Activated naive CD8-positive, alpha-beta T cell treated with anti-CD3 and anti-CD28 coated beads, Interleukin-2, amount 50 U/mL, for 16 hours (primary cell): Measurements from ENCODE around the gene PLXNA4.

Experiments used
- DNase-seq: peaks from one replicate; pipeline ENCODE4 v3.0.0-alpha.2; 2020; ENCODE audit warnings: low read depth, low spot score

The PLXNA4 gene

DNA sequence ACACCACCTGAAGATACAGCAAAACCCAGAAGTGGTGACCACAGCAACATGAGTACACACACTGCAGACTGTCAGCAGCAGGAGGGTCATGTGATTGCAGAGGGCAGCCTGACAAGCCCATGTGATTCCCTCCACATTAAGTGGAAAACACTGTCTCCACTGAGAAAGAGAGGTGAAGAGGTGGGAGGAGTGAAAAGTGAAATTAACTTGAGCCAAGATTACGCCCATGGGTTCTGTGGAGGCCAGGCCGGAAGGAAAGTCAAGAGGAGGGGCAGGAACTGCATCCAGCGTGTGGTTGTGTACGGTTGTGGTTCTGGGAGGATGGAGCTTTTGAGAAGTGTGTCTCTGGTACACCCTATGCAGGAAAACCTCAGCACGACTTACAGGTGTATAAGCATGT, 138.5 kb downstream of the PLXNA4 start:
- no peak for DNase-seq

DNA sequence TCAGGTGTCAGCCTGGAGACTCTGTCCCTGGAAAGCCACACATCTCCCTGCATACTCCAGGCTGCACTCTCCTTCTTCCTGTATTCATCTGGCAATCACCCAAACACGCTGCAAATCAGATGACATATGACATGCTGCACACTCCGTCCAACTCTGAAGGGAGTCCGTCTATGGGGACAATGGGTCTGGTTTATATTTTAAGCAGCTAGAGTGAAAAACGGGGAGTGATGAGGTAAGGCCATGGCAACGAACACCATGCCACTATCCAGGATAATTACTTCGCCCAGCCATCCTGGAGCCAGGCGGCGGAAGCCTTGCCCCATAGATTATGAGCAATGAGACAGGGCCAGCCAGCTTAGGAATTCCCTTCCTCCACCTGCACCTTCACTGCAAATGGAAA, 140.1 kb downstream of the PLXNA4 start:
- no peak for DNase-seq

DNA sequence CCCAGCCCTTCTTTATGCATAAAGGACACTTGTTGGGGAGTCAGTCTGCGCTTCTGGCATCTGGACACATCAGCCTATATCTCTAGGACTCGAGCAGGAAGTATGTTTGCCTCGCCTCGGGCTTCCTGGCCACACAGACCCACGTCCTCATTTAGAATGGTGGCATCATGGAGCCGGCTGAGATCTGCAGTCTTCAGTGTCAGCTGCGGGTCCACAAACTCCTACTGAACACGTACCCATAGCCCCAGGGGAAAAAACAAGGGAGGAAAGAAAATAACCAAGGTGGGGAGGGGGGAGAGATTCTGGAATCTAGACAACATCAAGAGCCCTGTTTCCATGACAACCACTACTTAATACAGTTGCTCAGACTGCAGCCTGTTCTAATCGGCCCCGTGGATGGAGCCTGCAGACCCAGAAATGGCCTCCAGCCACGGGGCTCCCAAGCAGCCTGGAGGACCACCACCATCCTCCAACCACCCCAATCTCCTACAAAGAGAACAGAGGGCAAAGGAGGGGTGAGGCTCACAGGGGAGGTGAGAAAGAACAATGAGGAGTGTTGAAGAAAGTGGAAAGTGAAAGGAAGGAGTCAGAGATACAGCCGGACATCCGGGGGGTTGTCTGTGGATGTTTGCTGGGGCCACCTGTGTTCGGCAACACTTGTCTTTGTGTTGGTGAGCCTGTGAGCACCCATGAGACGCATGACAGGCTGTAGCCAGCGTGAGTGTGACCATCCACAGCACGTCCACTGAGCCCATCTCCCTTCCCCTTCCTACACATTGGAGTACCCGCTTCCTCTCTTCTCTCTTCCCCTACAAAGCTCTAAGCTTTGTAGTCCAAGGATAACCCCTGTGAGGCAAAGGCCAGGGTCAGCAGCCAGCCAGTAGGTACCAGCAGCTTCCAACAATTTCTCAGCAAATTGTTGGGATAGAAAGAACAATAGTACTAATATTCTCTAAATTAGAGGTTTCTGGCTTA, 141.0 kb downstream of the PLXNA4 start:
- DNase-seq: no peak

DNA sequence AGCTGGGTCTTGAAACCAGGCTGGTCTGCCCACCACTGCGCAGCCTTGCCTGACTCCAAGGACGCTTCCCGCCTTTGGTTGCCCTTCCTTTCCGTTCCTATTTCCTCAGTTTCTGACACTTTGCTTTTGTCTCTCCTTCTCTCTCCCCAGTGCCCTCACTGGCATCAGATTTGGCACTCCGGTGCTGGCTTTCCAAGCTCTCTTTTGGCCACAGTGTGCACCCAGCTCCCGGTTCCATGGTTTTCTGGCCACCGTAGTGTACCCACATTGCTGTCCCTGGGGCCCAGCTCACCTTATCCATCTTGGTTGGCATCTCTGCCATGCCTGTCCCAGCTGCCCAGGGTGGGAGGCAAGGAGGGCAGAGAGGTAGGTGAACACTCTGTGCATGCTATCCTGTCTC, 142.2 kb downstream of the PLXNA4 start:
- DNase-seq: no peak

DNA sequence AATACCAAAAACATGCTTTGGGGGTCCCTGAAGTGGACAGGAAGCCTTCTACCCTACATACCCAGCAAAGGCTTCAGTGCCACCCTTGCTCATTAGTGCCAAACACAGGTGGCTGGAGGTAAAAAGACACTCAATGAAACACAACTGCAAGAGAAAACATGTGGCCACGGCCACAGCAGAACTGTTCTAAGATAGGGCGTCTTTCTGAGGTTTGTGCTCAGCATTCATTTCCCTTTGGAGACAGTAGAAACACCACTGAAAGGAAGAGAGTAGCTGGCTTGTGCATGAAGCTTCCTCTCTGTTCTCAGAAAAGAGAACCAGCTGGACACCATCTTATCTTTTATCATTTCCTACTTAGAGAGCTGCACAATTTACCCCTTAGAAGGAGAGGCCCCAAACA, 143.0 kb downstream of the PLXNA4 start:
- DNase-seq: no peak

DNA sequence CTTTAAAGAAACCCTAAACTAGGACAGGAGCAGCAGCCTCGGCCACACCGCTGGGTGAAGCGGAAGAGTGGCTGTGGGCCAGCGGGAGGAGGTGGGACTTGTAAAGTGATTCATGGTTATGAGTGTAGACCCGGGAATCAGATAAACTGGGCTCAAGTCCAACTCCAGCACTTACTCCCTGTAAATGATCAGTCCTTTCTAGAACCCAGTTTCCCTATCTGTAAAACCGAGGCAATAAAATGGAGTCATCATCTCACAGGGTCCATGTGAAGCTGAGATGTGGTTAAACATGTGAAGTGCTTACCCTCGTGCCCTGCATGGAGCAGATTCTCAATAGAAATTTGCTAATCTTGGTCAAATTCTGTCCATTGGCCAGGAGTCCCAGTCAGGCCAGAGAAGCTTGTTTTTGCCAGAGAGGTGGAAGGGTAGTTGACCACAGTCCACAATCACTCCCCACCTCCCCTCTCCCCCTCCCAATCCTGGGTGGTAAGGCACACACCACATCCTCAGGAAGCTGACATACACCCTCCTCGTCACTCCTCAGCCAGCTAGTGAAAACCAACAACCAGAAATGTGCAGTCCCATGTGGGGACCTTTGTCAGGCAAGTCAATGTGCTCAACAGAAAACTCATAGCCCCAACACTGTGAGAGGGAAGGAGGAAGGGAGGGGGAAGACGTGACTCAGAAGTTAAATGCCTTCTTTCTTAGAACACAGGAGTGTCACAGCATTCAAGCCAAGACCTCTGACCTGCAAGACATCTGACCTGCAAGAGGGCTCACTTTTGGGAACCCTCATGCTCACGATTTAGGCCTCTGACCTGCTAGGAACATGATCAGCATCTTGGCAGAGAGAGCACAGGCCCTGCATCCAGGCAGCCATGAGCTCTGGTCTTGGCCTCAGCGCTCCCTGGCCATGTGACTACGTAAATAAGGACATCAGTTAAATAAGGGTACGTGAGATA, 145.1 kb downstream of the PLXNA4 start:
- DNase-seq: no peak

DNA sequence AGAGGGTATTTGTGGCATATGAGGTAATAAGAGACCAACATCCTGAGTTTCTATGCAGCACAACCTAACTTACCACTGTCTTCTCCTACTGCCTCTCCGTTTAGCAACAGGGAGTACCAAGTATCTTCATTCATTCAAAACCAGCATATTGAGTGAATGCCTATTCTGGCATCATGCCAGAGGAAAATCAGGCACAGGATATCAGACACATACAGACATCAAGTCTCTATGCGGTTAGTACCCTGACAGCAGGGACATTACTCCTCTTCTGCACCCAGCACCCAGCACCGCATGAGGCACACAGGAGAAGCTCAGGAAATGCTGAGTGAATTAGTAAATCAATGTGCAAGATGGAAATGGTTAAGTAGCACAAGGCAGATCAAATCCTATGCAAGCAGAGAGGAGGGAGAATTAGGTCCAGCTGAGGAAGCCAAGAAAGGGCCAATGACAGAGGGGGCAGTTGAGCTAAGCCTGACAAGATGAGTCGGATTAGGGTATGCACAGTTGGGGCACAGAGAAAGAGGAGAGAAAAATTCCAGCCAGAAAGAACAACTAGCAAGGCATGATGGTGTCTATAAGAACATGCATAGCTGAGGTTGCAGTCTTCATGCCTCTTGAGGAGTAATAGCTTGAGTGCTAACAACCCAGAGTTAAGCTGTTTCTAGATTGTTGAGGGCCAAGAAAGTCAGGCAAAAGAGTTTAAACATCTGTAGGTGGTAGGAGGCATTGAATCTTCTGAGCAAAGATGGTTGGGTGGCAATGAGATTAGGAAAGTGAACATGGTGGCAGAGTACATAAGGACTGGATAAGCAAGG, 146.0 kb downstream of the PLXNA4 start:
- DNase-seq: no peak

DNA sequence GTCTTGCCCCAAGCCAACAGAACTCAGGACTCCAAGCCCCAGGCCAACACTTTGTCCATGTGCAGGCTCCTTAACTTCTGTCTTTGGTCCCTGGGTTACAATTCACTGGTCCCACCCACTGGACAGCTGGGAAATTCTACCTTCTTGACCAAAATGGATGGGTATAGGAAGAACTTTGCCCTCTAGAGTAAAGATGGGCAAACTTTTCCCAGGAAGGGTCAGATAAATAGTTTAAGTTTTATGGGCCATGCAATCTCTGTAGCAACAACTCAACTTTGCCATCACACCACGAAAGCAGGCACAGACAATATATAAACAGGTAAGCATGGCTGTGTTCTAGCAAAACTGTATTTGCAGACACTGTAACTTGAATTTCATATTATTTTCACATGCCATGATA, 147.1 kb downstream of the PLXNA4 start:
- DNase-seq: no peak

DNA sequence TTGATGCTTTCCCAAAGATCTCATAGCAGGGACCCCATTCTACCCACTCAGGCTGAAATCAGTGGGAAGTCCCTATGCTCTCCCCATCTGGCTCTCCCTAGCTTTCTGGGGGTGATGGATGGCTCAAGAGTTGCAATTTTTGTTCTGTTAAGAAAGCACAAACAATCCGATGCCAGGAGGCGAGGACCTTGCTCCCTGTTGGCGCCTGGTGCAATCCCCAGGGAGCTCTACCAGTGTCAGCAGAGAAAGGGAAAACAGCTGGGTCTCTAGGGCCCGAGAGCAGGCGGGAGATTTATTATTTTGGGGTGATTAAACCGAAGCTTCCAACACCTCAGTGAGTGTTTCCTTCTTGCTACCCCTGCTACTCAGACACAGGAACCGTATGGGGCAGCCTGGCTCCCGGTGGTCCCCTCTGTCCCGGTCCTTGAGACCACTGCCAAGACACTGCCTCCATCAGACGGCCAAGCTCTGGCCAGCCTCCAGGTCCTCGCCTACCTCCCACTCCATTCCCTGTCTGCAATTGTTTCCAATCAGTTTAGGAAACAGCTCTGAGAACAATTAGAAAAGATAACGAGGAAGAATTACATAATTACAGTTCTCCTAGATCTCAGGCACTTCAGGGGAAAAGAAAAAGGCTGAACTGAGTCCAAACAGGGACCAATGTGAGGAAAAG, 147.9 kb downstream of the PLXNA4 start:
- DNase-seq: no peak

DNA sequence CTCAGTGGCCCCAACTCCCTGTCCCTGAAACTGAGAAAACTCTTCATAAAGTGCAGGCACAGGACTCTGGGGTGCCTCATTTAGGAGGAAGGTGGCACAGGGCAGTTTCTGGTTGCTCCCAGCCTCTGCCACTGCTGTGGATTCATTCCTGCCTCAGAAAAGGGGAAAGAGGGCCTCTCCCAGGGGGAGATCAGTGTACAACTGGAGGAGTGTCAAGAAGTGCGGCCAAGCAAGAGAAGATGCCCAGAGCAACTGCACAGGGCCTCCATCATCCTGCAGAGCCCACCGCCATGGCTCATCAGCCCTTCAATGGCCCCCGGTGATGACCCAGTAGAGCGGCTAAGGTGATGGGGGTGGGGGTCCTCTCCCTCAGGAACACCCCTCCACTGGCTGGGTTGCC, 150.3 kb downstream of the PLXNA4 start:
- DNase-seq: no peak

DNA sequence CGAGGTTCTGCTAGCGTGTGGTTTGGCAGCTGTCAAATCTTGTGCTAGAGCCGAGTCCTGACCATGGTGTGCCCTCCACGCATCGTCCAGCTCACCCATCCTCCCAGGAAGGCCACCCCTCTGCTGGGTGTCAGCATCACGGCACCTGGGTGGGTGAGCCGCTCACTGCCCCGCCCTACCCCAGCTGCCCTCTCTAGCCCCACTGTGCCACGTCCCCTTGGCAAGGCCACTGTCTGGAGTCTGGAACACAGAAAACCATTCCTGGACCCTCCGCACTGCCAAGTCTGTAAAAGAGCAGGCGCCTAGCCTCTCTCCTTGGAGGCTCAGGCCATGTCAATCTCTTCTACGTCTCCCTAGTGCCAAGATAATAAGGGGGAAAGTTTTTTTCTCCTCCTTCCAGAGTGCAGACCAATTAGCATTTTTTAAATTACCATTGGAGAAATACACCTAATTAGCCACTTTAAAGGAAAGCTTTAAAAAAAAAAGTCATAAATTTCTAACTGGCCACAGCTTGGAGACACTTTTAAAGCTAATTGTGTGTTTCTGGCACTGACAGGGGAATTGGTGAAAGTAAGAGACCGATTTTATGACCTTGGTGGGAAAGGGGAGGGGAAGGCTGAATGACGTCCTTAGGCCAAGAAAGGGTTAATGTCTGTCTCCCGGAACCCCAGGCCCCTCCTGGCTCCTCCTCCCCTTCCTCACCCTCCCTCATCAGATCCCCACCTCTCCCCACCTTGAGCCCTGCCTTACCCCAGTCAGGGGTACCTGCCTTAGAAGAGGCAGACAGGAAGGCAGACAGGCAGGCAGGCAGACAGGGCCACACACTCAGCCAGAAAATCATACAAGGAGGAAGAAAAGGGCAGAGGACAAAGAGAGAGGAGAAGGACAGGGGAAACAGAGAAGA, 151.2 kb downstream of the PLXNA4 start:
- DNase-seq: no peak

DNA sequence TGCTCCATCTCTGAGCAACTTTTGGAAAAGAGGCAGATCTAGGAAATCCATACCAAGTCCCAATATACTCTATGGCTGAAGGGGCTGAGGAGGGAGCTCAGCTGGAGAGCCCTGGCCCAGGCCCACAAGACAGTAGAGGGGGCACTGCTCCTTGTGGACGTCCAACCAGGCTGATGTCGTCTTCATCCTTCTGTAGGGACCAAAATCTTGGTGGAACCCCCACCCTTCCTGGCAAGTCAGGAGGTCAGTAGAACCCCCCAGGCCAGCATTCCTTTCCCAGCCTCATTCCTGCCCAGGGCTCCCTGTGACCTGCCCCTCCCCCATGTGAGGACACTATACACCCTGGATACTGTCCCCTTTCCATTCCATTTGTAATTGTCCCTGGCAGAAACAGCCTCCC, 152.0 kb downstream of the PLXNA4 start:
- DNase-seq: no peak

DNA sequence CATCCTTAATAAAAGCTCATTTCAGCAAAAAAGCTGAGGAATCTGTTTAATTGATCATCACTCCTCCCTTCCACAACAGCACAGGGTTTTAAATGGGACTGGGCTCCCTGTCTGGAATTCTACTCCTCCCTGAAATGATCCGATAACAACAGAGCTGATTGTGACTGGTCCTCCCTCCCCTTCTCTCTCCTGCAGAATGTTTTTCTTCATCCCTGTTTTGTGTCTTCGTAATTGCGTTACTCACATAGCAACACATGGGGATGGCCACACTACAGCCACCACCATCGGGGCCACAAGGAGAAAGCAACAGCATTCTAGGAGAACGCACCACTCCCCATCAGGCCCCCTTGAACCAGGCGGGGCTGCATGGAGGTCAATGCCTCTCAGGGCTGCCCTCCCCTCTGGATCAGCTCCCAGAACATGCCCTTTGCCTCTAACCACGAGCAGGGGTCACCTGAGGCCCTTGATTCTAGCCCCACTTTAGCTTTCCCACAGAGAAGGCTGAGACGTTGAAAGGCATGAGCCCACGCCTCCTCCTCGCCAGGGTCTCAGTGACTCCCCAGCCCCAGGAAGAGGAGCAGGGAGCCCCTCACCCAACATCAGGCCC, 152.6 kb downstream of the PLXNA4 start:
- DNase-seq: no peak

DNA sequence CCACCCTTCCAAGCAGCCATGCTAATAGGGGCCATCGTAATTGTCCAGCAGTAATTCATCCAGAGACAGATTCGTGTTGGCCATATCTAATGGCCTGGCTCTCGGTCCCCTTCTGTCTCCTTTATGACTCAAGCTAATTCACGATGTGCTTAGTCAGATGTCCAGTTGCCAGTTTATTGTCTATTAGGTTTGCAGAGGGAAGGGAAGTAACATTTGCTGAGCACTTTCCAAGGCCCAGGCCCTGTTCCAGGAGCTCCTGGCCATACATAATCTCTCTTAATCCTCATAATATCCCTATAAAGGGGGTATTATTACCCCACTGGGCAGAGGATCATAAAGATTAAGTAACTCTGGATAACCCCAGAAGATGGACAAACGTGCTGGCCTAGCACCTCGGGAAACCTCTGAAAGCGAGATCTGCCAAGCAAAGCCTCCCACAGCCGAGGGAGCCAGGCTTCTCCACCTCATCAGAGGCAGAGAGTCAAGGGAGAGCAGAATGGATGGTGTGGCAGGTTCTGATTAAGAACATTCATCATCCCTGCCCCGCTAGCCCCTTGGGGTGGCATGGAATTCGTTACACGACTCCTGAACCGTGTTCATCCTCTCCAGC, 153.7 kb downstream of the PLXNA4 start:
- DNase-seq: no peak

DNA sequence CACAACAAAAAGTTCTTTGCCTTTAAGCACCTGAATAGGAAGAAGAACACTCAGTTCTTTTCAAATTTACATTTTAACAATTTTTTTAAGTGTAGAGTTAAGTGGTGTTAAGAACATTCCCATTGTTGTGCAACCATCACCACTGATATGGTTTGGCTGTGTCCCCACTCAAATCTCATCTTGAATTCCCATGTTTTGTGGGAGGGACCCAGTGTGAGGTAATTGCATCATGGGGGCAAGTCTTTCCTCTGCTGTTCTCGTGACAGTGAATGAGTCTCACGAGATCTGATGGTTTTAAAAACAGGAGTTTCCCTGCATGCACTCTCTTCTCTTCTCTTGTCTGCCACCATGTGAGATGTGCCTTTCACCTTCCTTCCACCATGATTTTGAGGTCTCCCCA, 155.7 kb downstream of the PLXNA4 start:
- no peak for DNase-seq

DNA sequence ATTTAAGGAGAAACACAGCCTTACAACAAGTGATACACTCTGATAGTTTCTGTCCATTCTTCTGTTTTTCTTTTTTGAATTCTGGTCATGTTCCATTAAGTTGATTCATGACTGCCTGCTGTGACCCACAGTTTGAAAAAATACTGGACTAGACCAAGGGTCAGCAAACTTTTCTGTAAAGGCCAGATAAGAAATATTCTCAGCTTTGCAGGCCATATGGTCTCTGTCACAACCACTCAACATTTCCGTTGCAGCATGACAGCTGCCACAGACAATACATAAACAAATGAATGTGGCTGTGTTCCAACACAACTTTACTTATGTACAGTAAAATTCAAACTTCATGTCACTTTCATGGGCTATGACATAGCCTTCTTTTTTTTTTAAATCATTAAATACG, 156.7 kb downstream of the PLXNA4 start:
- no peak for DNase-seq

DNA sequence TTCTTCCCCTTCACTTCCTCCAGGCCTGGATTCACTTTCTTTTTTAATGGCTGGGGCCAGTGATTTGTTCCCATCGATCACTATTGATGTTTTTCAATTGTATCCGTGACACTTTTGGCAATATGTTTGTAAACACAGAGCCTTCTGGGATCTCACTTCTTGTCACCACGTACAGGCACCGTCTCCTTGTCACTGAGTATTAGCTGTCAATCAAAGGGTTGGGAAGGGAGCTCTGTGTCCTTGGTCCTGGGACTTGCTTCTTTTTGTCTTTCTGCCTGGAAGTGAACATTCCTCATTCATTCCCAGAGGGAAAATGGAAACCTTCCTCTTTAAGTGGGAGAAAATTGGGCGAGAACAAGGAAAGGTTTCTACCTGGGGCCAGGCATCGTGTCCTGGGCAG, 157.4 kb downstream of the PLXNA4 start:
- DNase-seq: no peak

DNA sequence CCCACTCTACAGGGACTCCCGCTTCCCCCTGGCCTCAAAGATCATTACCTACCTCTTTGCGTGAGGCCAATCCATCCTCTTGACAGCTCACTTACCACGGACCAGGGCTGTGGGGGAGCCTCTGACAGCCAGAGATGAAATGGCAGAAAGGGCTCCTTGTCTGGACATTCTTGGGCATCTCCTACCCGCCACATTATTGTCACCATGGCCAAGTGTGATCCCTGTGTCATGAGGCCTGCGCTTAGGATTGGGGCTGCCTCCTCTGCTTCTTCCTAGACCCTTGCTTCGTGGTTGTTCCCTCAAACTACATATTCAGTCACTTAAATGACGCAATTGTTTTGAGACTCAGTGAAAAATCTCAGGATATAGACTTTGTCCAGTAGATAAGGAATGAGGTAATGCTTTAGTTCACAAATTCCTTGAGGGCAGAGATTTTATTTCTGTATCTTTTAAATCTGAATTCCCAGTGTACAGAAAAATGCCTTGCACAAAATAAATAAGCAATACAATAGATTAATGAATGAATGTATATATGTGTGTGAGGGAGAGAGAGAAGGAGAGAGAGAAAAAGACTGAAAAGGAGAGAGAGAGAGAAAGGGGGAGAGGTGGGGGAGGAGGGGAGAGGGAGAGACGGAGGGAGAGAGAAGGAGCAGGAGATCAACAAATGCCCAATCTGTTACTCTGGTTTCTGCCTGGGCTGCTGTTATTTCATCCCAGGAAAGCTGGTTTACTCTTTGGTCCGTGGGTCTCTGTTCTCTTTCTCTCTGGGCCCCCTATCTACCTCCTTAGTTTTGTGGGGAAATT, 159.0 kb downstream of the PLXNA4 start:
- no peak for DNase-seq
